ENCODE results near the gene PRSS27. TPM values are rescaled to one million over a fixed set of nuclear protein-coding genes. Genes with fewer than 3 reads are reported as not detected.
"Not testable (repeated sequence)": the region's sequence is repeated elsewhere in the genome, so short reads cannot be mapped to it uniquely, and the experiment has no call there.

Gene PRSS27
- total RNA-seq, 2 donors from 2014 or later, result 3.7 to 4.2 TPM

GRCh38 chr16:2724088-2724676 lies 4.2 kb upstream of the PRSS27 start:
- 87 to 90% methylated on average over 5 to 6 of the region's 7 CpGs for WGBS, 2 experiments (ENCODE audit: insufficient coverage in 1 of 2, insufficient read length in 1 of 2)
- H3K27ac ChIP-seq (ENCODE audit: low read depth, low read length), result no peak overlapping the region
- H3K36me3 Mint-ChIP-seq (ENCODE audit: low read depth), result no peaks in the 10 kb centered on the region
- H3K27ac Mint-ChIP-seq, result no peak overlapping the region
- no peaks in the 10 kb centered on the region for H3K9me3 ChIP-seq (ENCODE audit: control insufficient read depth, low read length)
- H3K4me1 Mint-ChIP-seq, result no peaks in the 10 kb centered on the region
- no peak for DNase-seq
- no peaks in the 10 kb centered on the region for H3K9me3 Mint-ChIP-seq
- H3K27me3 Mint-ChIP-seq (ENCODE audit: insufficient read depth), result peaks cover 2% of the 10 kb centered on the region
- no peak for TF ChIP-seq CTCF (conservative IDR thresholded peaks at IDR 0.05)
- no peak overlapping the region for H3K9ac ChIP-seq (ENCODE audit: extremely low read depth, low read length, poor library complexity, severe bottlenecking)
- no peaks in the 10 kb centered on the region for H3K36me3 ChIP-seq (ENCODE audit: control insufficient read depth, insufficient read depth, low read length)
- no peaks in the 10 kb centered on the region for H3K27me3 ChIP-seq (ENCODE audit: control insufficient read depth, insufficient read depth, low read length, poor library complexity, severe bottlenecking)
- H3K4me1 ChIP-seq (ENCODE audit: control insufficient read depth, insufficient read depth, low read length), result no peaks in the 10 kb centered on the region
- H3K4me3 Mint-ChIP-seq, result no peak overlapping the region
- H3K4me3 ChIP-seq (ENCODE audit: low read length), result no peak overlapping the region

- DNase-seq; H3K9me3 Mint-ChIP-seq; H3K27me3 Mint-ChIP-seq (ENCODE audit: insufficient read depth); H3K9ac ChIP-seq (ENCODE audit: extremely low read depth, low read length, poor library complexity, severe bottlenecking); H3K4me1 ChIP-seq (ENCODE audit: control insufficient read depth, insufficient read depth, low read length); H3K27me3 ChIP-seq (ENCODE audit: control insufficient read depth, insufficient read depth, low read length, poor library complexity, severe bottlenecking); H3K36me3 ChIP-seq (ENCODE audit: control insufficient read depth, insufficient read depth, low read length); H3K36me3 Mint-ChIP-seq (ENCODE audit: low read depth); H3K4me1 Mint-ChIP-seq; H3K9me3 ChIP-seq (ENCODE audit: control insufficient read depth, low read length): not testable (repeated sequence)
- Mint-ChIP-seq H3K27ac (peak overlapping the region; percentile 70), H3K4me3 (peak overlapping the region; percentile 72)
- H3K4me3 ChIP-seq (ENCODE audit: low read length), result peak overlapping the region; percentile 67
- peak overlapping the region; percentile 32 for H3K27ac ChIP-seq (ENCODE audit: low read depth, low read length)
- 55 to 64% methylated on average over 13 to 14 of the region's 14 CpGs for WGBS, 2 experiments (ENCODE audit: insufficient coverage in 1 of 2, insufficient read length in 1 of 2)
Measured at GRCh38 chr16:2721634-2722173, 1.7 kb upstream of the PRSS27 start.

GRCh38 chr16:2720719-2721633 lies 952 bp upstream of the PRSS27 start:
- no peaks in the 10 kb centered on the region for H3K4me1 Mint-ChIP-seq
- Histone ChIP-seq H3K9ac (ENCODE audit: extremely low read depth, low read length, poor library complexity, severe bottlenecking) (peak overlapping the region; percentile 30), H3K27me3 (ENCODE audit: control insufficient read depth, insufficient read depth, low read length, poor library complexity, severe bottlenecking) (no peaks in the 10 kb centered on the region), H3K27ac (ENCODE audit: low read depth, low read length) (peak overlapping the region; percentile 70), H3K9me3 (ENCODE audit: control insufficient read depth, low read length) (no peaks in the 10 kb centered on the region), H3K36me3 (ENCODE audit: control insufficient read depth, insufficient read depth, low read length) (no peaks in the 10 kb centered on the region), H3K4me3 (ENCODE audit: low read length) (peak overlapping the region; percentile 69), H3K4me1 (ENCODE audit: control insufficient read depth, insufficient read depth, low read length) (no peaks in the 10 kb centered on the region)
- H3K27ac Mint-ChIP-seq, result peak overlapping the region; percentile 70
- DNase-seq, result peak; percentile 96
- H3K9me3 Mint-ChIP-seq, result no peaks in the 10 kb centered on the region
- peak overlapping the region; percentile 72 for H3K4me3 Mint-ChIP-seq
- peaks cover 4% of the 10 kb centered on the region for H3K27me3 Mint-ChIP-seq (ENCODE audit: insufficient read depth)
- TF ChIP-seq CTCF (conservative IDR thresholded peaks at IDR 0.05), result peak; percentile 88
- no peaks in the 10 kb centered on the region for H3K36me3 Mint-ChIP-seq (ENCODE audit: low read depth)
- WGBS, 2 experiments (ENCODE audit: insufficient coverage in 1 of 2, insufficient read length in 1 of 2), result 2 to 7% methylated on average over 19 to 89 of the region's 99 CpGs

Data from endodermal cell (in vitro differentiated cells).